Measurements from ENCODE around the gene TLCD3A.

- TF ChIP-seq CTCF (conservative IDR thresholded peaks at IDR 0.05; ENCODE audit: low read depth, low read length) (no peak), EZH2phosphoT487 (IDR thresholded peaks at IDR 0.05; ENCODE audit: borderline replicate concordance, low read length) (no peak)
These were observed 9.9 kb downstream of the TLCD3A start for GRCh38 chr17:742147-742793.
